Neural cell (in vitro differentiated cells): ENCODE data around the gene KIF21B. TPM values are rescaled to one million over a fixed set of nuclear protein-coding genes. Genes with fewer than 3 reads are reported as not detected.

Experiments used
- H2AFZ ChIP-seq: fragments of 200-600, 300-800 bp; sonication (generic), shearing (Covaris generic); 2 replicates; pipeline ENCODE4 v1.6.0; 2014; ENCODE audit warnings: low read depth, mild to moderate bottlenecking, antibody characterized with exemption, low read length, moderate library complexity
- H3F3A ChIP-seq: fragments of 200-600 bp; shearing (Covaris generic); 2 replicates; pipeline ENCODE4 v1.6.1; 2016; ENCODE audit warnings: mild to moderate bottlenecking, moderate library complexity, mixed read lengths, antibody characterized with exemption, low read length; ENCODE audit not compliant: insufficient read depth, poor library complexity, severe bottlenecking
- H3K27ac ChIP-seq: fragments of 200-600, 300-800 bp; sonication (generic), shearing (Covaris generic); 2 replicates; pipeline ENCODE4 v1.5.1; 2014; ENCODE audit warnings: mild to moderate bottlenecking, low read length, moderate library complexity
- H3K27me3 ChIP-seq: fragments of 300-800, 200-600 bp; sonication (generic), shearing (Covaris generic); 2 replicates; pipeline ENCODE4 v1.6.0; 2014; ENCODE audit warnings: mild to moderate bottlenecking, low read depth, low read length, moderate library complexity; ENCODE audit not compliant: insufficient read depth
- H3K36me3 ChIP-seq: fragments of 300-800, 200-600 bp; sonication (generic), shearing (Covaris generic); 2 replicates; pipeline ENCODE4 v1.5.1; 2014; ENCODE audit warnings: mild to moderate bottlenecking, antibody characterized with exemption, low read length, moderate library complexity; ENCODE audit not compliant: insufficient read depth
- H3K4me2 ChIP-seq: fragments of 300-800, 200-600 bp; sonication (generic), shearing (Covaris generic); 2 replicates; pipeline ENCODE4 v1.6.0; 2014; ENCODE audit warnings: mild to moderate bottlenecking, low read length
- H3K4me3 ChIP-seq: fragments of 300-800, 200-600 bp; sonication (generic), shearing (Covaris generic); 2 replicates; pipeline ENCODE4 v1.5.1; 2014; ENCODE audit warnings: mild to moderate bottlenecking, low read length, moderate library complexity
- H3K79me2 ChIP-seq: fragments of 200-600 bp; shearing (Covaris generic); replicated peaks from 2 replicates; pipeline ENCODE4 v1.6.0; 2014; ENCODE audit warnings: mild to moderate bottlenecking, low read length, moderate library complexity; ENCODE audit not compliant: insufficient read depth
- H3K9ac ChIP-seq: fragments of 300-800, 200-600 bp; sonication (generic), shearing (Covaris generic); 2 replicates; pipeline ENCODE4 v1.6.1; 2016; ENCODE audit warnings: mild to moderate bottlenecking, low read length, mixed read lengths
- H3K9me2 ChIP-seq: fragments of 200-600 bp; shearing (Covaris generic); 2 replicates; pipeline ENCODE4 v1.6.1; 2016; ENCODE audit warnings: mild to moderate bottlenecking, low read length, mixed read lengths; ENCODE audit not compliant: insufficient read depth
- H3K9me3 ChIP-seq: fragments of 200-600, 300-800 bp; sonication (generic), shearing (Covaris generic); 2 replicates; pipeline ENCODE4 v1.6.1; 2016; ENCODE audit warnings: mild to moderate bottlenecking, mixed run types, low read length, moderate library complexity, mixed read lengths
- H4K20me1 ChIP-seq: fragments of 200-600 bp; shearing (Covaris generic); 2 replicates; pipeline ENCODE4 v1.6.1; 2016; ENCODE audit warnings: mild to moderate bottlenecking, mixed run types; ENCODE audit not compliant: insufficient read depth
- CTCF ChIP-seq: fragments of 450-650 bp; IDR thresholded peaks from 2 replicates; pipeline ENCODE4 v1.5.1; 2014; ENCODE audit warnings: antibody characterized with exemption, mild to moderate bottlenecking, moderate library complexity; ENCODE audit not compliant: poor library complexity, severe bottlenecking
- EP300 ChIP-seq: fragments of 450-650 bp; conservative IDR thresholded peaks from 2 replicates; pipeline ENCODE4 v1.6.1; 2014; ENCODE audit warnings: antibody characterized with exemption, mild to moderate bottlenecking, moderate library complexity; ENCODE audit not compliant: poor library complexity, severe bottlenecking
- EZH2 ChIP-seq: fragments of 200-600, 300-800 bp; shearing (Covaris generic), sonication (generic); IDR thresholded peaks from 2 replicates; pipeline ENCODE4 v1.6.1; 2014; ENCODE audit warnings: antibody characterized with exemption, low read length, borderline replicate concordance, mild to moderate bottlenecking; ENCODE audit not compliant: insufficient read depth, poor library complexity, severe bottlenecking
- MXI1 ChIP-seq: fragments of 450-650 bp; conservative IDR thresholded peaks from 2 replicates; pipeline ENCODE4 v1.6.1; 2014; ENCODE audit warnings: antibody characterized with exemption, mild to moderate bottlenecking; ENCODE audit not compliant: poor library complexity, severe bottlenecking
- POLR2AphosphoS5 ChIP-seq: IDR thresholded peaks from 2 replicates; pipeline ENCODE4 v1.6.1; 2012
- RAD21 ChIP-seq: fragments of 450-650 bp; conservative IDR thresholded peaks from 2 replicates; pipeline ENCODE4 v1.6.1; 2014; ENCODE audit warnings: antibody characterized with exemption, mild to moderate bottlenecking, moderate library complexity
- REST ChIP-seq: IDR thresholded peaks from 2 replicates; pipeline ENCODE4 v1.6.1; 2012; ENCODE audit warnings: borderline replicate concordance
- SMC3 ChIP-seq: fragments of 450-650 bp; conservative IDR thresholded peaks from 2 replicates; pipeline ENCODE4 v1.6.1; 2014; ENCODE audit warnings: antibody characterized with exemption, mild to moderate bottlenecking, moderate library complexity; ENCODE audit not compliant: poor library complexity
- TAF1 ChIP-seq: IDR thresholded peaks from 2 replicates; pipeline ENCODE4 v1.6.1; 2012; ENCODE audit warnings: low read depth
- polyA plus RNA-seq: library from polyadenylated mRNA; depleted of rRNA; stranded (reverse); fragments of >200 nt; gene quantifications from 2 replicates; pipeline ENCODE4 v1.2.3, GENCODE V29; 2014

KIF21B gene
- polyA plus RNA-seq, 1 donor from 2014 or later, result 53.7 TPM

GRCh38 chr1:200983035-200983561 lies 40.4 kb downstream of the KIF21B start:
- Histone ChIP-seq H3F3A (no peaks in the 10 kb centered on the region), H3K9me2 (no peaks in the 10 kb centered on the region), H3K27me3 (no peaks in the 10 kb centered on the region), H3K79me2 (no peaks in the 10 kb centered on the region), H3K9me3 (no peaks in the 10 kb centered on the region), H3K4me2 (no peak overlapping the region), H3K27ac (no peak overlapping the region), H4K20me1 (no peaks in the 10 kb centered on the region), H3K9ac (no peak overlapping the region), H3K36me3 (peaks cover 10% of the 10 kb centered on the region), H2AFZ (no peak overlapping the region), H3K4me3 (no peak overlapping the region)
- TF ChIP-seq SMC3, result no peak

GRCh38 chr1:200982071-200982945 lies 41.2 kb downstream of the KIF21B start:
- peaks cover 5% of the 10 kb centered on the region for H3K36me3 ChIP-seq
- no peaks in the 10 kb centered on the region for H3F3A ChIP-seq
- H3K79me2 ChIP-seq, result no peaks in the 10 kb centered on the region
- no peak overlapping the region for H3K27ac ChIP-seq
- H3K27me3 ChIP-seq, result no peaks in the 10 kb centered on the region
- H3K4me3 ChIP-seq, result no peak overlapping the region
- no peaks in the 10 kb centered on the region for H3K9me2 ChIP-seq
- H3K4me2 ChIP-seq, result no peak overlapping the region
- H3K9ac ChIP-seq, result no peak overlapping the region
- H3K9me3 ChIP-seq, result no peaks in the 10 kb centered on the region
- no peaks in the 10 kb centered on the region for H4K20me1 ChIP-seq
- H2AFZ ChIP-seq, result no peak overlapping the region
- TF ChIP-seq REST, result no peak
- no peak for TF ChIP-seq EP300
- TF ChIP-seq TAF1, result no peak
- TF ChIP-seq CTCF, result no peak
- no peak for TF ChIP-seq POLR2AphosphoS5
- TF ChIP-seq EZH2, result no peak
- TF ChIP-seq SMC3, result no peak
- no peak for TF ChIP-seq RAD21
- TF ChIP-seq MXI1, result no peak
